KBM-7 (cell line): ENCODE results near the gene PTGS1.
"Not testable (repeated sequence)": the region's sequence is repeated elsewhere in the genome, so short reads cannot be mapped to it uniquely, and the experiment has no call there.

Source experiments
- DNase-seq: peaks from one replicate; pipeline ENCODE4 v3.0.0-alpha.2; 2015
- in situ Hi-C: fragments of 300-500 bp; cut with MboI; formaldehyde crosslinking; loops from 2 replicates; pipeline ENCODE4 v1.14.3; 2020; ENCODE audit warnings: low sequenced_read_pairs, low pct_unique_long_range_greater_than_20kb, mixed read lengths

Gene PTGS1

DNA sequence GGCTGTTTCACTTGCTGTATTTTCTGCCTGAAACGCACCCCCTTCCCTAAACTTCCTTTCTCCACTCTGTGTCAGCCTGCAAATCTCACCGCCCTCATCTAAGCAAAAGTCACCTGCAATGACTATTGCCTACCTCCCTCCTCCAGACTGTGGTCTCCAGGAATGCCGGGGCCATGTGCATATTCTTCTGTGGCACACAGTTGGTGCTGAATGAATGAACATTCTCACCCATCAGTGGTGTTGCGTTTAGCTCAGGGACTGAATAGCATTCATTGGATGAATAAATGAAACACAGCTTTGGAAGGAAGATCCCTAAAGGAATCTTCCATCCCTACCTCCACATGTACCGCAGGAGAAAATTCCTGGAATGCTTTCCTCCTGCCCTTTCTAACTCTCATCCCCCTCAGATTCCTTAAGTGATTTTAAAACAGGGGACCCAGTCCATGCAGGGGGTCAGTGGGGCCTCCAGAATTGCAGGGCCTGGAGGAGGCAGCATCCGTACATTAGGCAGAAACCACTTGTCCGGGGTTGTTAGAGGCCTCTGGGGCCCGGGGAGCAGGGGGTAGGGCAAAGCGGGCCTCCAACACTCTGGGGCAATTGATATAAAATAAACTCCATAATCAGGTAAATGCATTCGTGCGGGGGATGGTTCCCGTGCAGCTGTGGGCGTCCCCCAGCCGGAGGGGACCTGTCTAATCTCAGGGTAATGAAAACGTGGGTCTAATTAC is 28.3 kb upstream of the PTGS1 start:
- in situ Hi-C loops = no loop called here
- DNase-seq = no peak

DNA sequence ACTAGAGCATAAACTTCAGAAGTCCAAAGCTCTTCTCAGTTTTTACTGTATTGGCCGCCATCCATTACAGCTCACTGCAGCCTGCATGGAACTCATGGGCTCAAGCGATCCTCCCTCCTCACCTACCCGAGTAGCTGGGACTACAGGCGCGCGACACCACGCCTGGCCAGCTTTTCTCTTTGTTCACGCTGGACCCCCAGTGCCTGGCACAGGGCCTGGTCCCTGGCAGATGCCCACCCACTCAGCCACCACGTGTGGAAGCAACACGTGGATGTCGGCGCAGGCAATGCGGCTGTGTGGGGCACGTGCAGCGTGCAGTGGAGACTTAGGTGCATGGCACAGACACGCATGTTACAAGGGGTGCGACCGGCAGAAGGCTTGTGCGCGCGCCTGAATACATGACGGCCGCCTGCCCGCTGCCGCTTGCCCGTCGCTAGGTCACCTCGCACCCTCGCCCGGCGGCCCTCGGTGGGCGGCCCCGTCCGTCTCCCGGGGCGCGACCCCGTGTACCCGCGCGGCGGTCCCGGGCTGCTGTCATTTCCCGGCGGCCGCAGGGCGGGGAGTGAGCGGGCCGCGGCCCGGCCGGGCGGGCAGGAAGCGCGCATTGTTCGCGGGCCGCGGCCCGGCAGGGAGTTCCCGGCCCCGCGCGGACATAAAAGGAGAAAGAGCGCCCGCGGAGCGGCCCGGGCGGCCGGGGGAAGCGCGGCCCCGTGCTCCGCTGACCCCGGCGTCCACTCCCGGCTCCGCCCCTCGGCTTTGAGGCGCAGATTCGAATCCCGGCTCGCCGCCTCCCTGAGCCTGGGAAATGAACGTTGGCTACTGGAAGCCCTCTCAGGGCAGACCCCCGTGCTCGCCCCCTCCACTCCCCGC is 24.1 kb upstream of the PTGS1 start:
- in situ Hi-C loops = no loop called here
- no peak for DNase-seq

GRCh38 chr9:122347348-122348287 is 23.2 kb upstream of the PTGS1 start:
- no peak for DNase-seq
- in situ Hi-C loops = no loop called here

GRCh38 chr9:122348288-122348777 is 22.5 kb upstream of the PTGS1 start:
- in situ Hi-C loops = no loop called here
- peak; percentile 30 for DNase-seq

- DNase-seq = no peak
- in situ Hi-C loops = no loop called here
These were observed 22.0 kb upstream of the PTGS1 start for GRCh38 chr9:122348791-122349190.

DNA sequence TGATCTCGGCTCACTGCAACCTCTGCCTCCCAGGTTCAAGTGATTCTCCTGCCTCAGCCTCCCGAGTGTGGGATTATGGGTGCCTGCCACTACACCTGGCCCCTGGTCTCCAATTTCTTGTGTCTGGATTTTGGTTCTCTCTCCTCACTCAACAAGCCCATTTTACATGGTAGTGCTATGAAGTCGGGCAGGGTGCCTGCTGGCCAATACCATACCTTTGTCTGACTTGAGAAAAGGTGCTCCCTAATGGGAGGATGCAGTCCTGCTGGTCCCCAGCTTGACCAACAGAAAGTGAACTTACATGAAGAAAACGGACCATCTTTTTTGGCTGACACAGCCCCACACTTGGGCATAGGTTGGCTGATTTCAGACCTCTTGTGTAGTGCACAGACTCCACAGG is 21.6 kb upstream of the PTGS1 start:
- in situ Hi-C loops = no loop called here
- no peak for DNase-seq

- DNase-seq = peak; percentile 85
- in situ Hi-C loops = loop anchor here (5.0 kb wide), 1 partner anchor 228 kb away; no protein-coding TSS in a partner anchor
These were observed 20.1 kb upstream of the PTGS1 start for GRCh38 chr9:122350577-122351355.

DNA sequence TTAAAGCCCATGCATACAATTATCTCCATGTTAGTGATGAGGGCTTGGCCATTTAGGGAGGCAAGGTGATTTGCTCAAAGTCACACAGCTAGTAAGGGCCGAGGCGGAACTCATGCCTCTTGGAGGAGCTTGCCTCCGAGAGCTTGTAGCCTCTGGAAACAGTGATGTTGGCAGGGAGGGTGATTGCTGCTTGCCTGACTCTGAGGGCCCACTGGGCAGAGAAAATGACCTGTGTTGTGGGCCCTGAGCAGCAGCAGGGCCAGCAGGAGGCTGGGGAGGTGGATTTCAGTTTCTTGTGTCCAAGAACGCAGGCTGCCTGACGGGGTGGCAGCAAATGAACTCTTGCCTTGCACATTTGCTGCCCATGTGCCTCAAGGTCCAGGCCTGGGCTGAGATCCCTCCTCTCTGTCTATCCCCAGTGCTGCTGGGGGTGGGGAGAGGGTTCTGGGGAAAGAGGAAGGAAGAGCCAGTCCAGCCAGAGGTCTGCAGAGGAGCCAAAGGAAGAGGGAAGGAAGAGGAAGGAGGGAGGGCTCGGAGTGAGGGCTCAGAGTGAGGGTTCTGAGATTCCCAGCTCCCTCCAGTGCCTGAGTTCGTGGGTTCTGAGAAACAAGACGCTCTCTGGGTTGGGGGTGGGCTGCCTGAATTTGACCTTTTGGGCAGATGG is 16.2 kb upstream of the PTGS1 start:
- in situ Hi-C loops = loop anchor here (5.0 kb wide), 1 partner anchor 232 kb away; no protein-coding TSS in a partner anchor

GRCh38 chr9:122355336-122355875 is 15.4 kb upstream of the PTGS1 start:
- DNase-seq = no peak
- in situ Hi-C loops = no loop called here

More for the DNA sequence above, 16.2 kb upstream of the PTGS1 start:
- peak; percentile 69 for DNase-seq

DNA sequence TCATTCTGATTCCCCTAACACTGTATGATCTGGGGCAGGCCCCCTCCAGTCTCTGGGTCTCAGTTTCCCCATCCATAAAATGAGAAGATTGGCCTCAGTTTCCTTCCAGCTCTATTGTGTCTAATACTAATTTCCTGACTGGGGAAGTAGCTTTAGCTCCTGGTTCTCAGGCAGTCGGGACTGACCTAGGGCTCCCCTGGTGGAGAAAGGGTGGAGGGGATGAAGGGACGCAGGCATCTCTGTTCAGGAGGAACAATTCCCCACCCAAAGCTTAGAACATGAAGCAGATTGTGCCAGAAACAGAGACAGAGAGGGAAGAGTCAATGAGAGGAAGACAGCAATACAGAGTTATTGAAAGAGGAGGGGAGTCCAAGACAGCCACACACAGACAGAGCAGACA is 14.2 kb upstream of the PTGS1 start:
- in situ Hi-C loops = no loop called here
- no peak for DNase-seq

GRCh38 chr9:122360891-122361290 is 9.9 kb upstream of the PTGS1 start:
- in situ Hi-C loops = no loop called here
- DNase-seq = no peak

GRCh38 chr9:122363131-122363530 is 7.7 kb upstream of the PTGS1 start:
- in situ Hi-C loops, DNase-seq: not testable (repeated sequence)

GRCh38 chr9:122364117-122364782 is 6.6 kb upstream of the PTGS1 start:
- DNase-seq = no peak
- in situ Hi-C loops = no loop called here

GRCh38 chr9:122364783-122365150 is 6.1 kb upstream of the PTGS1 start:
- in situ Hi-C loops = no loop called here

DNA sequence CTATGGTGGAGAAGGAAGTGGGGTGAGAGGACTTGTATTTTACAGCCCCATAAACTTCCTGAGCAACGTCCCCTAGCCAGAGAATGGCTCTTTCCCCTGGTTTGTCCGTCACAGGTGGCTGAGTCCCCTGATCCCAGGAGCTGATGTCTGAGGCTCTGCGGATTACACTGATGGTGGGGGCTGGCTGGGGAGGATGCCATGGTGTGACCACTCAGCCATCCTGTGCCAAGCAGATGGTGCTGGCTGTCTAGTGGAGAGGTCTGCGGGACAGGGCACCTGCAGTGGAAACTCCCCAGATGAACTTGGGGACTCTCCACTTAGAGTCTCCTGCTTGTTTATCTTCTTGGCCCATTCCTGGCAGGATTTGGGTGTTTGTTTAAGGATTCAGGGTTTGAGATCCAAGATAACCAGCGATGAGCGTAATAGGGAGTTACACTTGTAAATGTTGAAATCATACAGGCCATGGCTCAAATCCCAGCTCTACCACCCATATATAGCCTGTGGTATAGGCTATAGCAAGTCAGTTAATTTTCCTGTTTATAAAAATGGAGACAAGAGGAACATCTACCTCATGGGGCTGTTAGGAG is 4.7 kb upstream of the PTGS1 start:
- no peak for DNase-seq
- in situ Hi-C loops = no loop called here

More at GRCh38 chr9:122364783-122365150, 6.1 kb upstream of the PTGS1 start:
- no peak for DNase-seq

GRCh38 chr9:122367065-122367464 is 3.8 kb upstream of the PTGS1 start:
- in situ Hi-C loops = no loop called here
- DNase-seq = no peak
